Measurements from ENCODE around the gene TBKBP1.

DNA sequence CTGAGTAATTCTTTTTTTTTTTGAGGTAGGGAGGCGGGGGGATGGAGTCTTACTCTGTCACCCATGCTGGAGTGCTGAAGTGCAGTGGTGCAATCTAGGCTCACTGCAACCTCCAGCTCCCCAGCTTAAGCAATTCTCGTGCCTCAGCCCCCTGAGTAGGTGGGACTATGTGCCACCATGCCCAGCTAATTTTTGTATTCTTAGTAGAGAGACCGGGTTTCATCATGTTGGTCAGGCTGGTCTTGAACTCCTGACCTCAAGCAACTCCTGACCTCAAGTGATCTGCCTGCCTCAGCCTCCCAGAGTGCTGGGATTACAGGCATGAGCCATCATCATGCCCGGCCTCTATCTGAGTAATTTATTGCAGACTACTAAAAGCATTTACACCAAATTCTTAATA lies 24.9 kb upstream of the TBKBP1 start:
- TF ChIP-seq, protein P1, sequence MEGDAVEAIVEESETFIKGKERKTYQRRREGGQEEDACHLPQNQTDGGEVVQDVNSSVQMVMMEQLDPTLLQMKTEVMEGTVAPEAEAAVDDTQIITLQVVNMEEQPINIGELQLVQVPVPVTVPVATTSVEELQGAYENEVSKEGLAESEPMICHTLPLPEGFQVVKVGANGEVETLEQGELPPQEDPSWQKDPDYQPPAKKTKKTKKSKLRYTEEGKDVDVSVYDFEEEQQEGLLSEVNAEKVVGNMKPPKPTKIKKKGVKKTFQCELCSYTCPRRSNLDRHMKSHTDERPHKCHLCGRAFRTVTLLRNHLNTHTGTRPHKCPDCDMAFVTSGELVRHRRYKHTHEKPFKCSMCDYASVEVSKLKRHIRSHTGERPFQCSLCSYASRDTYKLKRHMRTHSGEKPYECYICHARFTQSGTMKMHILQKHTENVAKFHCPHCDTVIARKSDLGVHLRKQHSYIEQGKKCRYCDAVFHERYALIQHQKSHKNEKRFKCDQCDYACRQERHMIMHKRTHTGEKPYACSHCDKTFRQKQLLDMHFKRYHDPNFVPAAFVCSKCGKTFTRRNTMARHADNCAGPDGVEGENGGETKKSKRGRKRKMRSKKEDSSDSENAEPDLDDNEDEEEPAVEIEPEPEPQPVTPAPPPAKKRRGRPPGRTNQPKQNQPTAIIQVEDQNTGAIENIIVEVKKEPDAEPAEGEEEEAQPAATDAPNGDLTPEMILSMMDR (conservative IDR thresholded peaks at IDR 0.05; ENCODE audit: low read depth, low read length), result no peak
- TF ChIP-seq EZH2phosphoT487 (IDR thresholded peaks at IDR 0.05; ENCODE audit: borderline replicate concordance, low read length) (no peak), EZH2 (IDR thresholded peaks at IDR 0.05; ENCODE audit: low read length, unreplicated experiment) (no peak)

All from PC-3 (cell line).